Fibroblast of mammary gland (primary cell): ENCODE measurements around the gene FRMD4B.

Experiments used
- DNase-seq: peaks from one replicate; pipeline ENCODE4 v3.0.0-alpha.2; 2010; ENCODE audit warnings: low read depth
- H3K4me3 ChIP-seq: 2 replicates; pipeline ENCODE4 v1.5.1; 2011; ENCODE audit warnings: low read depth, mild to moderate bottlenecking, low read length, moderate library complexity; ENCODE audit not compliant: control insufficient read depth
- TF ChIP-seq, protein P1 (sequence below): conservative IDR thresholded peaks from 2 replicates; pipeline ENCODE4 v1.5.1; 2011; ENCODE audit warnings: low read depth, low read length, inconsistent platforms; ENCODE audit not compliant: control insufficient read depth, insufficient read depth

The FRMD4B gene

DNA sequence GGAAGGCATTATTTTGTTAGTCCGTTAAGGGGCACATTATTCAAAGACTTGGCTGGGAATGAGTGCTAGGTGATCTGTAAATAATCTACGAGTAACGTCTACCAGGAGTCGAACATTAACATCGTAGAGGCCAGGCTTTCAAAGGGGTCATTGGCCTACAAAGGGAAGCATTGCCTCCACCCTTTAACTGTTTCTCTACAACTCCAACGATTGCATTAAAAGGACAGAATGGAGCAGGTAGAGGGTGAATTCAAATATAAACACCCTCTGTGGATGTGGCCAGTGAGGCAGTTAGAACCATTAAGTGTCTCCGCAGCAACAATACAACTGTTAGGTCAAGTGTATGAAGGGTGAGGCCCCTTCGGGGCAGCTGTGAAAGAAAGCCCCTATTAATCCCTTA lies 137.5 kb downstream of the FRMD4B start:
- TF ChIP-seq, protein P1, sequence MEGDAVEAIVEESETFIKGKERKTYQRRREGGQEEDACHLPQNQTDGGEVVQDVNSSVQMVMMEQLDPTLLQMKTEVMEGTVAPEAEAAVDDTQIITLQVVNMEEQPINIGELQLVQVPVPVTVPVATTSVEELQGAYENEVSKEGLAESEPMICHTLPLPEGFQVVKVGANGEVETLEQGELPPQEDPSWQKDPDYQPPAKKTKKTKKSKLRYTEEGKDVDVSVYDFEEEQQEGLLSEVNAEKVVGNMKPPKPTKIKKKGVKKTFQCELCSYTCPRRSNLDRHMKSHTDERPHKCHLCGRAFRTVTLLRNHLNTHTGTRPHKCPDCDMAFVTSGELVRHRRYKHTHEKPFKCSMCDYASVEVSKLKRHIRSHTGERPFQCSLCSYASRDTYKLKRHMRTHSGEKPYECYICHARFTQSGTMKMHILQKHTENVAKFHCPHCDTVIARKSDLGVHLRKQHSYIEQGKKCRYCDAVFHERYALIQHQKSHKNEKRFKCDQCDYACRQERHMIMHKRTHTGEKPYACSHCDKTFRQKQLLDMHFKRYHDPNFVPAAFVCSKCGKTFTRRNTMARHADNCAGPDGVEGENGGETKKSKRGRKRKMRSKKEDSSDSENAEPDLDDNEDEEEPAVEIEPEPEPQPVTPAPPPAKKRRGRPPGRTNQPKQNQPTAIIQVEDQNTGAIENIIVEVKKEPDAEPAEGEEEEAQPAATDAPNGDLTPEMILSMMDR = no peak
- DNase-seq = no peak
- H3K4me3 ChIP-seq = no peak overlapping the region

DNA sequence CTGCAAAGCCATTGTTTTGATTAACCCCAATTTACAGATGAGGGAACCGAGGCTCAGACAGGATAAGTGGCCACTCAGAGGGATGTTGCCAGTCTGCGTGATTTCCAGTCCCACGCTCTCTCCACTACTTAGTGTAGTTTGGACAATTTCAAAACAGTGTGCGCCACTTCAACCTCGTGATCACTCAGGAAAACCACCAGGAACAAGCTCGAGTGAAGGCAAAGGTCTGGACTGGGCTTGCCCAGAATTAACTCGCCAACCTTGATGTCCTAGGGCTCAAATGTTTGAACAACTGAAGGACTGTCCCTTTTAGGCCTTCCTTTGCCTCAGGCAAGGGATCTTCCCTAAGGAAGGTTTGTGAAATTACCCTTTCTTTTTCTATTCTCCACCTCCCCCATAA lies 139.3 kb downstream of the FRMD4B start:
- TF ChIP-seq, protein P1 = no peak
- H3K4me3 ChIP-seq = no peak overlapping the region
- DNase-seq = no peak

DNA sequence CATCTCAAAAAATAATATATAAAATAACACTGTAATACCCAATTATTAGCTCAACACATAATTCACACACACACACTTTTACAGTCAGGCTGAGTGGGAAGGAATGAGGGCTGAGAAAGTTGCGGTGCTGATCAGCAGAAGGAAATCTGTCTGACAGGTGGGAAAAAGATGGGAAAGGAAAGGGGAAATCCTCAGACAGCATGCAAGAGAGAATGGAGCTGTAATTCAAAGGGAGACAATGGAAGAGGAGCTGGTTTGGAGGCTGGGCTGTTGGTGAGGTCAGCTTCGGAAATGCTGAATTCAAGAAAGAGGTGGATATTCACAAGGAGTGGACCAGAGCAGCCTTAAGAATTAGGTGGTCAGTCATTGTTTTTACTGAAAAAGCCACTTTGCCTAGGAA lies 141.8 kb downstream of the FRMD4B start:
- TF ChIP-seq, protein P1 = no peak
- H3K4me3 ChIP-seq = no peak overlapping the region
- DNase-seq = no peak

DNA sequence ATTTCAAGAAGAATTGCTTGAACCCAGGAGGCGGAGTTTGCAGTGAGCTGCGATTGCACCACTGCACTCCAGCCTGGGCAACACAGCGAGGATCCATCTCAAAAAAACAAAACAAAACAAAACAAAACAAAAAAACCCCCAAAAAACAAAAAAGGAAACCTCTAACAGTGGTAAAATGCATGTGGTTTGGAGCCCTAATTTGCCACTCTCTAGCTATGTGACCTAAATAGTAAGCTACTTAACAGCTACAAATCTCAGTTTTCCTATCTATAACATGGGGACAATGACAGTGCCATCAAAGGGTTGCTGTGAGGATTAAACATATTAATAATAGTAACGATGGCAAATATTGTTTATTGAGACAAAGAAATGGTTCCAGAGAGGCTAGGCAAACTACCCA lies 144.1 kb downstream of the FRMD4B start:
- H3K4me3 ChIP-seq = no peak overlapping the region
- no peak for DNase-seq
- TF ChIP-seq, protein P1 = no peak

DNA sequence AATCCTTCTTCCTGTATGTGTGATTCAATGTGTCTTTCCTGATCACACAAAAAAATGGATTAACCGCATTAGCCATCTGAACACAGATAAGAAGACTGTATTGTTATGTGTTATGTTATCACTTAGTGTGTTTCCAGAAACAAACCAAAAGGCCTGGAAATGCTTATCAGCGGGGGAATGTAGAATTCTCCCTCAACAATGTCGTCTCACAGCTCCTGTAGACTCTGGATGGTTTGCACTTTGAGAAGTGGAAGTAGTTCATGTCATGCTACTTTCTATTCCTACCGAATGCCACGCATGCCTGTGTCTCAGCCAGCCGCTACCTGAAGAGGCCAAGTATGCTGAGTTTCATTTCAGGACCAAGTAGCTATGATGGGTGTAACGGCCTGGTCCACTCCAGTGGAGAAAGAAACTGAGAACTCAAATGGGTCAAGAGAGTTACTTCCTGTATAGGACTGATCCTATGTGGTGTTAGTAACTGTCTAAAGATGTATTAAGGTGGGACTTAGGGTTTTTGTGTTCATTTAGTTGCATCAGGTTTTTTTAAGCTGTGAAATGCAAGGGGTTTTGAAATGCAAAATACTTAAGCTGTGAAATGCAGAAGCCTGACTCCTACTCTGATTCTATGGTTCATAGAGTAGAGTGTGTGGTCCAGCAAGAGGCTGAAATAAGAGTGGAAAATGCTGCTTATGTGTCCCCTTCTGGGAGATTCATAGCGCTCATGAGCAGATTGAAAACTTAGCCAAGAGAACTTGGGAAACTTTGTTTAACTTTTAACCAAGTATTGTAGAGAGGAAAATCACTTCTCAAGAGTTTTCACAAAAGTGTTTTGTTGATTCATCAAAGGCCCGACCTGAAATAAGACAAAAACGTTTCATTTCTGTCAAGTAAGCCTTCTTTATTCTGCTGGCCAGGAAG lies 145.0 kb downstream of the FRMD4B start:
- DNase-seq = no peak
- TF ChIP-seq, protein P1 = no peak
- no peak overlapping the region for H3K4me3 ChIP-seq

DNA sequence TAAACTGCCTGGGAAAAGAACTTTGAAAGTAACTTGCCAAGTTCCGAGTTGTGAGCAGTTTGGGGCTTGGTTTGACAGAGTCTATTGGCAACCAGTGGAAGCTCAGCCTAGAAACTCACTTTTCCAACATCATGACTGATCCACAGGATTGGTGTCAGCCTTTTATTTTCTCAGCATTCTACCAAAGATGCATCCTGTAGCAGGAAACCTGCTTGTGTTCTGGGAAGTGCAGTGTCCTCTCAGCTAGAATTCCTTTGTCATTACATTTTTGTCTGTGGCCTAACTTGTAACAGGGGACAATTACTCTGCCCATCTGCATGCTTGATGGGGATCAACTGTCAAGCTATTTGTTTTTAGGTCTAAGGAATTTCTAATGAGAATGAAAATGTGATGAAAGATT lies 146.8 kb downstream of the FRMD4B start:
- DNase-seq = no peak
- TF ChIP-seq, protein P1 = no peak
- H3K4me3 ChIP-seq = no peak overlapping the region
